Activated CD4-positive, alpha-beta T cell treated with anti-CD3 and anti-CD28 coated beads for 24 hours (primary cell): ENCODE data around the gene ABCC6.
"Not testable (repeated sequence)": the region's sequence is repeated elsewhere in the genome, so short reads cannot be mapped to it uniquely, and the experiment has no call there.

Experiments used
- DNase-seq, 2 donors: peaks; one replicate each; pipeline ENCODE4 v3.0.0-alpha.2; 2020; ENCODE audit warnings: low read depth in 2 of 2

The ABCC6 gene

DNA sequence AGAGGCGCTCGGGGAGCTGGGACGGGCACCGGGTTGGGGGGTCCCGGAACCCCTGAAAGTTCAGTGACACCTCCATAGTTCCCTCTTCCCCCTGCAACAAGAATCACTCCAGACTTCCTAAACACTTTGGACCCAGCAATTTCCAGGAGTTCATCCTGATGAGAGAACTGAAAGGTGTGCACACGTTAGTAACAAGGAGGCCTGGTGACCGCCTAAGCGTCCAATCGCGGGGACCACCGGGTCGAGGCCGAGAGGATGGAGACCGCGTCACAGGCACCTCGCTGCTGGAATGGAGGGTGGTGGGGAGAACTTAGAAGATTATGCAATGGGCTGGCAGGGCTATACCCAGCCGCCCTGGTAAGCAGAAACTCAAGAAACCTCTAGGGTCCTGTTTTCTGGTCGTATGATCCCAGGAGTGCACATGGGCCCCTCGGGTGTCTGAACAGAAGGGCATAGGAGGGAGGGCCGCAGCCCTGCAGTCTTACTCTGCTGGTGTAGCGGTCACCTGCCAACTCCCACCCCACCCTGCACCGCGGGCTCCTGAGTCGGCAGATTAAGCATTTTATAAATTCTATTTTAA is 458 bp upstream of the ABCC6 start:
- not testable (repeated sequence) for DNase-seq

DNA sequence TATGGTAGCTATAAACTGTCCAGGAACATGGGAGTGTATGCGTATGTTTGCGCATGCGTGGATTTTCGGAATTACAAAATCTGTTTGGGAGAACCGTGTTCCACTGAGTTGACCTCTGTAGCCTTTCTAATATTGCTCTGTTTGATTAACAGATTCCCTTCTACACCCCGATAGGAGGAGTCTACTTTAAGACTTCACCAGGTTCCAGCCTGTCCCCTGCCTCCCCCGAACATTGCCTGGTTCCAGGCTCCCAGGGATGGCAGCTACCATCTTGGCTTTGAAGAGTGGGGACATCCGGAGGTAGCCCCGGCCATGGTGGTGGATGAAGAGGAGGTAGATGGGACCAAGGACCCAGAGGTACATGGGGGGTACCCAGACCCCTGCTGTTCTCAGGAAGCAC is 1.9 kb downstream of the ABCC6 start:
- not testable (repeated sequence) for DNase-seq

- DNase-seq: not testable (repeated sequence)
Measured at GRCh38 chr16:16220449-16220848, 2.8 kb downstream of the ABCC6 start.

DNA sequence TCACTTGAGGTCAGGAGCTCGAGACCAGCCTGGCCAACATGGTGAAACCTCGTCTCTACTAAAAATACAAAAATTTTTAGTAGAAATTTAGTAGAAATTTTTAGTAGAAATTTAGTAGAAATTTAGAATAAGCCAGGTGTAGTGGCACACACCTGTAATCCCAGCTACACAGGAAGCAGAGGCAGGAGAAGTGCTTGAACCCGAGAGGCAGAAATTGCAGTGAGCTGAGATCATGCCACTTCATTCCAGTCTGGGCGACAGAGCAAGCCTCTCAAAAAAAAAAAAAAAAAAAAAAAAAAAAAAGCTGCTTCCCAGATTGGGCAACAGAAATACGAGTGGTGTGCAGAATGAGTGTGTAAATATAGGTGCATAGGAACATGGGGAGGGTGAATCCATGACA is 4.5 kb downstream of the ABCC6 start:
- not testable (repeated sequence) for DNase-seq

DNA sequence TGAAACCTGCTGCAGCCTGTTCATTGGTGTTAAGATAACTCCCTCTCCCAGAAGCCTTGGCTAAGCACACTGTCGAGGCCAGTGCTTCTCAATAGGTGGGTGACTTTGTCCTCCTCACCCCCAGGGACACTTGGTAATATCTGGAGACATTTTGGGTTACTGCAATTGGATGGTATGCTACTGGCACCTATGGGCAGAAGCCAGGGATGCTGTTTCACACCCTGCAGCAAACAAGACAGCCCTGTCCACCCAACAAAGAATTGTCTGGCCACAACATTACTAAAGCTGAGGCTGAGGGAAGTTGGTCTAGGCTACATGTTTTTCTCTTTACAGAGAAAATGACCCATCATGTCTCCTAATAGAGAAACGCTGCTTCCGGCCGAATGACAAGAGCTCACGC is 4.9 kb downstream of the ABCC6 start:
- DNase-seq: not testable (repeated sequence)

- DNase-seq: not testable (repeated sequence)
Measured at GRCh38 chr16:16213863-16214293, 9.4 kb downstream of the ABCC6 start.

DNA sequence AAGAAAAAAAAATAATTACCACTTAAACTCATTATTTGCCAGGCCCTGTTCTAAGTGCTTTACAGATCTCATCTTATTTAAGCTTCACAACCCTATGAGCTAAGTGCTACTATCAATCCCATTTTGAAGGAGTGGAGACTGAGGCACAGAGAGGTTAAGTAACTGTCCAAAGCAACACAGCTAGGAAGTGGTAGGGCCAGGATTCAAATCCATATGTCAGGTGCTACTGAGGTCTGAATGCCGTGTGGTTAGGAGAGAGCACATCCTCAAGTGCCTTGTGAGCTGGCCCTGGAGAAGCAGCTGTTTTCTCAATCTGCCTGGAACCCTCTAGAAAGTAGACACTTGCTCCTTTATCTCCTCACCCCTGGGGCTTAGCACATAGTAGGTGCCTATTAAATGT is 11.9 kb downstream of the ABCC6 start:
- not testable (repeated sequence) for DNase-seq

DNA sequence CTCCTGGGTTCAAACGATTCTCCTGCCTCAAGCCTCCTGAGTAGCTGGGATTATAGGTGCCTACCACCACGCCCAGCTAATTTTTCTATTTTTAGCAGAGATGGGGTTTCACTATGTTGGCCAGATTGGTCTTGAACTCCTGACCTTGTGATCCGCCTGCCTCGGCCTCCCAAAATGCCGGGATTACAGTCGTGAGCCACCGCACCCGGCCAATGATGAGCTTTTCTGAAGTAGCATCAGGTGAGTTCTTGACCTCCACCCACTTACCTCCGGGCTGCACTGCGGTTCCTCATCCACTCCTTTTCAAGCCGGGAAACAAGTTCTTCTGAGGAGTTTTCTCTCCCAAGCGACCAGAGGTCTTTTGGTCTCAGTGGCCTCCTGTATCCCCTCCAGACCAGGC is 14.8 kb downstream of the ABCC6 start:
- DNase-seq: not testable (repeated sequence)

GRCh38 chr16:16207787-16208334 is 15.4 kb downstream of the ABCC6 start:
- not testable (repeated sequence) for DNase-seq

DNA sequence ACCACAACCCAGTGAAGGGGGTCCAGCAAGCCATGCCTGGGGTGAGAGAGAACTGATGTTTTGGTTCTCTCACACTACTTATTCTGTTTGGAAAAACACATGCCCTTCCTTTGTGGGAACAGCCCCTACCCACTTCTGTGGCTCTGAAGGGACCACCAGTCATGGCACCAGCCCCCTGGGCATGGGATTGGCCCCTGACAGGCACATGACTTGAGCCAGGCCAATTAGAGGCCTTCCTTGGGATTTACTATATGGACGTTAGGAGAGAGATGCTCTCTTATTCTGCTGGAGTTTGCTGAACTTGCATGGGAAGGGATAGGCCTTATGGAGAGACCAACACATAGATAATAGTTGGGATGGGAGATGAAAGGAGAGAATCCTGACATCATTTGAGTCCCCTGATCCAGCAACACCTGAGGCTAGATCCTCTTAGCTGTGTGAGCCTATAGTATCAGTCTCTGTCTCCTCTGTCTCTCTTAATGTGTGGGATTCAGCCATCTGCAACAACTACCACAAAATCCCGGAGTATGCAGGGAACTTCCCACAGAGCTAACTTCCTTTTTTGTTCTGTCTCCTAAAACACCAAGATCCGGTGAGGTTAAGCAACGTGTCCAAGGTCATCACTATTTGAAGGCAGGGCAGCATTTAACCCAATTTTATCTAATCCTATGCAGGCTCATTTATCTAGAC is 16.1 kb downstream of the ABCC6 start:
- not testable (repeated sequence) for DNase-seq

GRCh38 chr16:16205864-16206263 is 17.4 kb downstream of the ABCC6 start:
- DNase-seq: not testable (repeated sequence)

DNA sequence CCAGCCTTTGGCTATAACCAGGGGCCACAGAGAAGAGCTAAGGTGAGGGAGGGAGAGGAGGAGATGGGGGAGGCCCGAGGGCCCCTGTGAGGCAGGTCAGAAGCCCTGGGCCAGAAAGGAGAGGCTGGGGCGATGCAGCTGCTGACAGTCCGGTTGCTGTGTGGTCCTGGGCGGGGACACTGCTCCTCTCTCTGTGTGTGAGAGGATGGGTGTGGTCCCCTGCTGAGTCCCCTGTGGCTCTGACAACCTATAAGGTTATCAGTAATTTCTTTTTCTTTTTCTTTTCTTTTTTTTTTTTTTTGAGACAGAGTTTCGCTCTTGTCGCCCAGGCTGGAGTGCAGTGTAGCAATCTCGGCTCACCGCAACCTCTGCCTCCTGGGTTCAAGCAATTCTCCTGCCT is 18.7 kb downstream of the ABCC6 start:
- not testable (repeated sequence) for DNase-seq

- not testable (repeated sequence) for DNase-seq
Measured at GRCh38 chr16:16203494-16203893, 19.8 kb downstream of the ABCC6 start.

DNA sequence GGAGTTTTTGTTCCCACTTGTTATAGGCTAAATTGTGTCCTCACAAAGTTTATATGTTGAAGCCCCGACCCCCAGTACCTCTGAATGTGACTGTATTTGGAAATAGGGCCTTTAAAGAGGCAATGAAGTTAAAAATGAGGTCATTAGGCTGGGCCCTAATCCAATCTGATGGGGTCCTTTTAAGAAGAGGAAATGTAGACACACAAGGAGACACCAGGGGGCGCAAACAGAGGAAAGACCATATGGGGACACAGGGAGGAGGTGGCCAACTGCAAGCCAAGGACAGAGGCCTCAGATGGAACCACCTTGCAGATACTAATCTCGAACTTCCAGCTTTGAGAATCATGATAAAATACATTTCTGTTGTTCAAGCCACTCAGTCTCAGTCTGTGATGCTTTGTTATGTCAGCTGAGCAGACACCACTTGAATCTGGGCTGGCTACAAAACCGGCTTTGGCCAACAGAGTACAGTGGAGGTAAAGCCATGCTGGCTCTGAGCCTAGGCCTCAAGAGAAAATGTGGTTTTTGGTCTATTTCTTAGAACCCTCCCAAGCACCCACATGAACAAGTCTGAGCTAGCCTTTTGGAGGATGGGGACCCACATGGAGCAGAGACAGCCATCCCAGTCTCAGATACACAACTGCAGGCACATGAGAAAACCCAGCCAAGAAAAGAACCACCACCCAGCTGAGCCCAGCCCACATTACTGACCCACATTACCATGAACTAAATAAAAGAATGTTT is 20.7 kb downstream of the ABCC6 start:
- DNase-seq: not testable (repeated sequence)

- DNase-seq: not testable (repeated sequence)
Measured at GRCh38 chr16:16201880-16202279, 21.4 kb downstream of the ABCC6 start.

DNA sequence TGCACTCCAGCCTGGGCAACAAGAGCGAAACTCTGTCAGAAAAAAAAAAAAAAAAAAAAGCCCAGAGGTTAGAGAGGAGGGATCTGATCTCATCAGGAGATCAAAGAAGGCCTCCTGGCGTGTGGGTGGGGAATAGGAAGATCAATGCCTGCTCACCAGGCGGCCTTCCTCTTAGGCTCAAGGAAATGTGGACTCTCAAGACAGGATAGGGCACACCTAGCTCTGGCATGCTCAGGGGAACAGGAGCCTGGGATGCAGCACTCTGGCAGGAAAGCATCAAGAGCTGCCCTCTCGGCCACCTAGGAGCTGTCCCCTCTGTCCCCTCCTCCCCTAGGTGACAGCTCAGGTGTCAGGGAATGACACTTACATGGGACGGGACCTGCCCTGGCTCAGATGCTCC is 22.9 kb downstream of the ABCC6 start:
- not testable (repeated sequence) for DNase-seq

DNA sequence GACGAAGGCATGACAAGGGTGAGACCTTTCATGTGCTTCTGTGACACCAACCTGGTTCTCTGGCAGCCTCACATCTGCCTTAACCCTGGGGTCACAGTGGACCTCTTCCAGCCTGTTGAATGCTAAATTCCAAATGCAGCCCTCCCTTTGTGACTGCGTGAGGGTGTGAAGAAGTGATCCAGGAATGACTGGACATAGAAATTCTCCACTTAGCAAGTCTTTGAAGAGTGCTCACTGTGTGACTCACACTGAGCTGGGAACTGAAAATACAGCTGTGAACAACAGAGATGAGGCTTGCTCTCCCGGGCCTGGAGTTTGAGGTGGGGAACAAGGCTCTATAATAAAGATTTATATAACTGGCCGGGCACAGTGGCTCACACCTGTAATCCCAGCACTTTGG is 23.9 kb downstream of the ABCC6 start:
- DNase-seq: not testable (repeated sequence)

DNA sequence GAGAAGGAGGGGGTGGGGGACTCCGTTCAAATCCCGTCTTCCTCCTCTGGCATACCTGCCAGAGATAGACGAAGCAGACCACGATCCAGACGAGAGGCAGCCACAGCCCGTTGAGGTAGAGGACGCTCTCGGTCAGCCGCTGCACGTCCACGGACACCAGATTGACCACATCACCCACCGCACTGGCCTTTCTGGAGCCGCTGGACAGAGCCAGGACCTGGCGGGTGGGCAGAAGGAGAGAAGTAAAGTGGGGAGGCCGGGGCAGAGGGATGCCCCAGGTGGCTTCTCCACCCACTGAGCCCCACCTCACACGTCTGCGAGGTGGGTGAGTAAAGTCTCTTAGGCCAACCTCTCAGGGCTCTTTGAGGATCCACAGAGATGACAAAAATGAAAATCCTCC is 25.3 kb downstream of the ABCC6 start:
- no peak for DNase-seq

DNA sequence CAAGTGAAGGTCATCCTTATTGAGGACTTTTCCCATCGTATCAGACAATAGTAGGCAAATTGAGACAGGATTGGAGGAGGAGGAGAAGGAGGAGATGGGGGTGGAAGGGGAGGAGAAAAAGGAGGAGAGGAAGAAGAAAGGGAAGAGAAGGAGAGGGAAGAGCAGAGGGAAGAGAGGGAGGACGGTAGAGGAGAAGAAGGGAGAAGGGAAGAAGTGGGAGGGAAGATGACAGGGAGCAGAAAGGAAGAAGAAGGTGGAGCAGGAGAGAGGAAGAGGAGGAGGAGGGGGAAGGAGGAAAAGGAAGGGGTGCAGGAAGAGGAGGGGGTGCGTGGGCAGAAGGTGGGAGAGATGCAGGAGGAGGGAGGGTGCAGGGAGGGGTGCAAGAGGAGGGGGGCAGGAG is 26.0 kb downstream of the ABCC6 start:
- DNase-seq: no peak

DNA sequence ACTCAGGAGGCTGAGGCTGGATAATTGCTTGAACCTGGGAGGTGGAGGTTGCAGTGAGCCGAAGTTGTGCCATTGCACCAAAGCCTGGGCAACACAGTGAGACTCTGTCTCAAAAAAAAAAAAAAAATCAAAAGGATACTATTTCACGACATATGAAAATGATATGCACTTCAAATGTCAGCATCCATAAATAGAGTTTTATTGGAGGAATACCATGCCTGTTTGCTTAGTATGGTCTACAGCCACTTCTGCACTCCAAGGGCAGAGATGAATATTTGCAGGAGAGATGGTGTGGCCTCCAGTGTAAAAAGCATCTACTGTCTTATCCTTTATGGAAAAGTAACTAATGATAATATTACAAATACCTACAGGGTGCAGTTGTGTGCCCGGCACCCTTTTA is 27.2 kb downstream of the ABCC6 start:
- no peak for DNase-seq

DNA sequence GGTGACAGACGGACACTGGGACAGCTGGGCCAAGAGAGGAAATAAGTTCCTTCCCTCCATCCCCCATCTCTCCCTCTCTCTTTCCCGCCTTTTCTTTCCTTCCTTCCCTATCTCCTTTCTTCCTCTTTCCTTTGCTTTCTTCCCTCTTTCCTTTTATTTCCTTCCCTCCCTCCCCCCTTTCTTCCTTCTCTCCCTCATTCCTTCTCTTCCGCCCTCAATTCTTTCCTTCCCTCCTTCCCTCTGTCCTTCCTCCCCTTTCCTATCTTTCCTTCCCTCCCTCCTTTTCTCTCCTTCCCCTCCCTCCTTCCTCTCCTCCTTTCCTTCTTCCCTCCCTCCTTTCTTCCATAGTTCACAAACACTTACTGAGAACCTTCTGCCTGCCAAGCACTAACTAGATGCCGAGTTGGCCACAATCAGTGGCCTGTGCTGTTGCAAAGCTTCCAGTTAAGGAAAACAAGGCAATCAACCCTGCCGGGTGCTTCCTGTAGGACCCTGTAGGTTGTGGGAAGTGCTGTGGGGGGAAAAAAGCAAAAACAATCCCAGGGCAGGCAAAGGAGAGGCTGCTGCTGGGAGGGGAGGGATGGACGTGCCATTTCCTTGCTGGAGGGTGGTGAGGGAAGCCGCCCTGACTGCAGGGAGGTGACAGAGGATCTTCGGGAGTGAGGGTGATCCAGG is 31.7 kb downstream of the ABCC6 start:
- no peak for DNase-seq

- not testable (repeated sequence) for DNase-seq
Measured at GRCh38 chr16:16190966-16191365, 32.3 kb downstream of the ABCC6 start.
